ENCODE measurements around the gene GRIN3B.
A peak's percentile ranks its signal among the peaks of the same experiment; 100 is the strongest.

Gene GRIN3B

DNA sequence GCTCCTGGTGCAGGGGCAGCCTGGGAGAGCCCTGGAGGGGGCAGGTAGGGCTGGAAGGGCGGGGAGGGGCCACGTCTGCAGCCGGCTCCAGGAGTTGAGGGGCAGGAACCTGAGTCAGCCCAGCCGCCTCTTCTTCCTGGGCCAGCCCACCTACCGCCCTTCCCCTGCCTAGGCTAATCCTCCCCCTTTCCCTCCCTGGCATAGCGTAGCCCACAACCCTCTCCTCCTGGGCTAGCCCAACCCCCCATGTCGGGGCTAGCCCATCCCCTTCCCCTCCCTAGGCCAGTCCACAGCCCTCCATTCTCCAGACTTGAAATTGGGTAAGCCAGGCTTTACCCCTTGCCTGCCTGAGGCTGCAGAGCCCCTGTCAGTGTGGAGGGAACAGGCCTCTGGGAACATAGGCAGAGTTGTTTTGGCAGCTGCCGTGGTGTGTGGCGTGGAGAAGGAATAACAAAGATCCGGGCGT, 36.7 kb upstream of the GRIN3B start:
- H3K4me3 ChIP-seq (ENCODE audit: low read depth, low read length), result no peak overlapping the region
- H3K36me3 ChIP-seq (ENCODE audit: control insufficient read depth in 2 of 2, insufficient read depth in 1 of 2, low read length in 2 of 2), result peaks cover 0 to 56% of the 10 kb centered on the region in 2 experiments; a peak in 2 of 3 replicates
- ChIA-PET CTCF (no interaction called here), POLR2A (interaction anchor here (0.5 kb wide), 1 partner anchor 189 kb away, joined by 3 read pairs; no protein-coding TSS in a partner anchor)
- H3K4me1 ChIP-seq (ENCODE audit: control insufficient read depth, insufficient read depth, low read length), result no peaks in the 10 kb centered on the region
- no peak for TF ChIP-seq KLF8 (tag by site-specific recombination; IDR thresholded peaks at IDR 0.05)
- TF ChIP-seq EGR2 (tag by site-specific recombination; IDR thresholded peaks at IDR 0.05; ENCODE audit: low read depth), result peak; percentile 63
- TF ChIP-seq GLIS1 (tag by site-specific recombination; IDR thresholded peaks at IDR 0.05), result 0 out of 2 replicates have a peak, but pooled peaks have one; percentile 12
- peak; percentile 49; the same call in 1 of the 2 replicates for TF ChIP-seq ZFHX2 (tag by site-specific recombination; conservative IDR thresholded peaks at IDR 0.05)
- no peak for TF ChIP-seq ZNF146 (tag by site-specific recombination; IDR thresholded peaks at IDR 0.05)
- TF ChIP-seq, protein P1, sequence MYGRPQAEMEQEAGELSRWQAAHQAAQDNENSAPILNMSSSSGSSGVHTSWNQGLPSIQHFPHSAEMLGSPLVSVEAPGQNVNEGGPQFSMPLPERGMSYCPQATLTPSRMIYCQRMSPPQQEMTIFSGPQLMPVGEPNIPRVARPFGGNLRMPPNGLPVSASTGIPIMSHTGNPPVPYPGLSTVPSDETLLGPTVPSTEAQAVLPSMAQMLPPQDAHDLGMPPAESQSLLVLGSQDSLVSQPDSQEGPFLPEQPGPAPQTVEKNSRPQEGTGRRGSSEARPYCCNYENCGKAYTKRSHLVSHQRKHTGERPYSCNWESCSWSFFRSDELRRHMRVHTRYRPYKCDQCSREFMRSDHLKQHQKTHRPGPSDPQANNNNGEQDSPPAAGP (tag by site-specific recombination; IDR thresholded peaks at IDR 0.05), result peak; percentile 55; the same call in 1 of the 2 replicates
- TF ChIP-seq ZBTB8A (tag by site-specific recombination; IDR thresholded peaks at IDR 0.05), result no peak
- TF ChIP-seq ZNF354C (tag by site-specific recombination; IDR thresholded peaks at IDR 0.05; ENCODE audit: borderline replicate concordance, low read depth), result no peak
- TF ChIP-seq, protein P2, sequence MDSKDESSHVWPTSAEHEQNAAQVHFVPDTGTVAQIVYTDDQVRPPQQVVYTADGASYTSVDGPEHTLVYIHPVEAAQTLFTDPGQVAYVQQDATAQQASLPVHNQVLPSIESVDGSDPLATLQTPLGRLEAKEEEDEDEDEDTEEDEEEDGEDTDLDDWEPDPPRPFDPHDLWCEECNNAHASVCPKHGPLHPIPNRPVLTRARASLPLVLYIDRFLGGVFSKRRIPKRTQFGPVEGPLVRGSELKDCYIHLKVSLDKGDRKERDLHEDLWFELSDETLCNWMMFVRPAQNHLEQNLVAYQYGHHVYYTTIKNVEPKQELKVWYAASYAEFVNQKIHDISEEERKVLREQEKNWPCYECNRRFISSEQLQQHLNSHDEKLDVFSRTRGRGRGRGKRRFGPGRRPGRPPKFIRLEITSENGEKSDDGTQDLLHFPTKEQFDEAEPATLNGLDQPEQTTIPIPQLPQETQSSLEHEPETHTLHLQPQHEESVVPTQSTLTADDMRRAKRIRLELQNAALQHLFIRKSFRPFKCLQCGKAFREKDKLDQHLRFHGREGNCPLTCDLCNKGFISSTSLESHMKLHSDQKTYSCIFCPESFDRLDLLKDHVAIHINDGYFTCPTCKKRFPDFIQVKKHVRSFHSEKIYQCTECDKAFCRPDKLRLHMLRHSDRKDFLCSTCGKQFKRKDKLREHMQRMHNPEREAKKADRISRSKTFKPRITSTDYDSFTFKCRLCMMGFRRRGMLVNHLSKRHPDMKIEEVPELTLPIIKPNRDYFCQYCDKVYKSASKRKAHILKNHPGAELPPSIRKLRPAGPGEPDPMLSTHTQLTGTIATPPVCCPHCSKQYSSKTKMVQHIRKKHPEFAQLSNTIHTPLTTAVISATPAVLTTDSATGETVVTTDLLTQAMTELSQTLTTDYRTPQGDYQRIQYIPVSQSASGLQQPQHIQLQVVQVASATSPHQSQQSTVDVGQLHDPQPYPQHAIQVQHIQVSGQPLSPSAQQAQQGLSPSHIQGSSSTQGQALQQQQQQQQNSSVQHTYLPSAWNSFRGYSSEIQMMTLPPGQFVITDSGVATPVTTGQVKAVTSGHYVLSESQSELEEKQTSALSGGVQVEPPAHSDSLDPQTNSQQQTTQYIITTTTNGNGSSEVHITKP (tag by site-specific recombination; IDR thresholded peaks at IDR 0.05), result peak; percentile 55
- TF ChIP-seq, protein P3, sequence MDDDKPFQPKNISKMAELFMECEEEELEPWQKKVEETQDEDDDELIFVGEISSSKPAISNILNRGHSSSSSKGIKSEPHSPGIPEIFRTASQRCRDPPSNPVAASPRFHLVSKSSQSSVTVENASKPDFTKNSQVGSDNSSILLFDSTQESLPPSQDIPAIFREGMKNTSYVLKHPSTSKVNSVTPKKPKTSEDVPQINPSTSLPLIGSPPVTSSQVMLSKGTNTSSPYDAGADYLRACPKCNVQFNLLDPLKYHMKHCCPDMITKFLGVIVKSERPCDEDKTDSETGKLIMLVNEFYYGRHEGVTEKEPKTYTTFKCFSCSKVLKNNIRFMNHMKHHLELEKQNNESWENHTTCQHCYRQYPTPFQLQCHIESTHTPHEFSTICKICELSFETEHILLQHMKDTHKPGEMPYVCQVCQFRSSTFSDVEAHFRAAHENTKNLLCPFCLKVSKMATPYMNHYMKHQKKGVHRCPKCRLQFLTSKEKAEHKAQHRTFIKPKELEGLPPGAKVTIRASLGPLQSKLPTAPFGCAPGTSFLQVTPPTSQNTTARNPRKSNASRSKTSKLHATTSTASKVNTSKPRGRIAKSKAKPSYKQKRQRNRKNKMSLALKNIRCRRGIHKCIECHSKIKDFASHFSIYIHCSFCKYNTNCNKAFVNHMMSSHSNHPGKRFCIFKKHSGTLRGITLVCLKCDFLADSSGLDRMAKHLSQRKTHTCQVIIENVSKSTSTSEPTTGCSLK (tag by site-specific recombination; IDR thresholded peaks at IDR 0.05), result no peak
- H3K9me3 ChIP-seq (ENCODE audit: control insufficient read depth, insufficient read depth, low read depth, low read length), result no peaks in the 10 kb centered on the region
- H3K27ac ChIP-seq (ENCODE audit: extremely low read depth, low read depth, low read length), result peak overlapping the region; percentile 17; the same call in 1 of the 2 replicates

DNA sequence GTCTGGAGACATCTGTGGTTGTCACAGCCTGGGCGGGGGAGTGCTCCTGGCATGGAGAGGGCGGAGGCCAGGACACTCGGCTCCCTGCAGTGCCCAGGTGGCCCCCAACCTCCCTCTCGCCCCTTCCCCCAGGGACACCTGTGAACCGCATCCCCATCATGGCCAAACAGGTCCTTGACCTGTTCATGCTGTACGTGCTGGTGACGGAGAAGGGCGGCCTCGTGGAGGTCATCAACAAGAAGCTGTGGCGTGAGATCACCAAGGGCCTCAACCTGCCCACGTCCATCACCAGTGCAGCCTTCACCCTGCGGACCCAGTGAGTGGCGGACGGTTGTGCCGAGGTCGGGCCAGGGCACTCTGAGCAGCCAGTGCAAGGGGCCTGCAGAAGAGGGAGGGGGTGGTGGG, 36.1 kb upstream of the GRIN3B start:
- Histone ChIP-seq H3K4me1 (ENCODE audit: control insufficient read depth, insufficient read depth, low read length) (no peaks in the 10 kb centered on the region), H3K4me3 (ENCODE audit: low read depth, low read length) (no peak overlapping the region), H3K9me3 (ENCODE audit: control insufficient read depth, insufficient read depth, low read depth, low read length) (no peaks in the 10 kb centered on the region), H3K36me3 (ENCODE audit: control insufficient read depth in 2 of 2, insufficient read depth in 1 of 2, low read length in 2 of 2) (peaks cover 6 to 62% of the 10 kb centered on the region in 2 experiments), H3K27ac (ENCODE audit: extremely low read depth, low read depth, low read length) (no peak overlapping the region)
- TF ChIP-seq ZNF146 (tag by site-specific recombination; IDR thresholded peaks at IDR 0.05) (no peak), SCRT1 (tag by site-specific recombination; IDR thresholded peaks at IDR 0.05; ENCODE audit: borderline replicate concordance) (peak; percentile 83), ZNF24 (tag by site-specific recombination; IDR thresholded peaks at IDR 0.05) (no peak), YY2 (tag by site-specific recombination; IDR thresholded peaks at IDR 0.05) (no peak), ZBTB21 (tag by site-specific recombination; IDR thresholded peaks at IDR 0.05) (no peak), ZNF530 (tag by site-specific recombination; IDR thresholded peaks at IDR 0.05; ENCODE audit: low read depth) (no peak), ZNF626 (tag by site-specific recombination; IDR thresholded peaks at IDR 0.05) (no peak)
- POLR2A ChIA-PET, result no interaction called here
- CTCF ChIA-PET, result interaction anchor here (0.5 kb wide), 1 partner anchor 33 kb away, joined by 4 read pairs; no protein-coding TSS in a partner anchor
